NCI-H1694 treated with DMSO at 0.1 percent for 48 hours (cell line): ENCODE data around the gene POTEJ.
"Not testable (repeated sequence)": the region's sequence is repeated elsewhere in the genome, so short reads cannot be mapped to it uniquely, and the experiment has no call there.

Experiments
- DNase-seq: peaks from one replicate; lab custom pipeline; 2025; lab: John Stamatoyannopoulos, UW

Gene POTEJ

GRCh38 chr2:130611140-130611539, at the start of gene POTEJ:
Gene POTEJ, plus strand, starts transcription at chr2:130611440. Its CDS starts 93 bp downstream, at chr2:130611533.
- not testable (repeated sequence) for DNase-seq

DNA sequence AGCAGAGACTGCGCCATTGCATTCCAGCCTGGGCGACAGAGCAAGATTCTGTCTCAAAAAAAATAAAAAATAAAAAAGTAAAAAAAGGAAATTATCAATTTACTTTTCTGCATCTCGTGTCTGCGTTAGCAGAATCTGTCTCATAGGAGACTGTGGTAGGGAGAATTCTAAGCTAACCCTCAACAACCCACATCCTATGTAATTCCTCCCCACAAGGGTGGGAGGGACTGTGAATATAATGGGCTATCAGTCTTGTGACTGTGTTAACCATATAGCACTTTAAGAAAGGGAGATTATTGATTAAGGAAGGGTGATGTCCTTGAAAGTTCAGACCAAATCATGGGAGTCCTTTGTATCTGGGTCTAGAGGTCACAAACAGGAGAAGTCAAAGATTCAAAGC, 45.1 kb upstream of the POTEJ start:
- DNase-seq, result not testable (repeated sequence)

- not testable (repeated sequence) for DNase-seq
Measured at GRCh38 chr2:130571929-130572328, 39.3 kb upstream of the POTEJ start.

DNA sequence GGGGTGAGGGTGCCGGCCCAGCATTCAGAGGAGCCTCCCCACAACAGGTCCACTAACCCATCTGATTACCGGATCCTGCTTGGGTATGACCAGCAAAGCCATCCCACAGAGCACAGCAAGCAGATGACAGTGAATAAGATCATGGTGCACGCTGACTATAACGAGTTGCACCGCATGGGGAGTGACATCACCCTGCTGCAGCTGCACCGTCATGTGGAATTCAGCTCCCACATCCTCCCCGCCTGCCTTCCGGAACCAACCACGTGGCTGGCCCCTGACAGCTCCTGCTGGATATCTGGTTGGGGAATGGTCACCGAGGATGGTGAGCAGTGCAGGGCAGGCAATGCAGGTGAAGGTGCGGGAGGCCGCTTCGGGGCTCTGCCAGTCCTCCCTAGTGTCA, 37.0 kb upstream of the POTEJ start:
- not testable (repeated sequence) for DNase-seq

DNA sequence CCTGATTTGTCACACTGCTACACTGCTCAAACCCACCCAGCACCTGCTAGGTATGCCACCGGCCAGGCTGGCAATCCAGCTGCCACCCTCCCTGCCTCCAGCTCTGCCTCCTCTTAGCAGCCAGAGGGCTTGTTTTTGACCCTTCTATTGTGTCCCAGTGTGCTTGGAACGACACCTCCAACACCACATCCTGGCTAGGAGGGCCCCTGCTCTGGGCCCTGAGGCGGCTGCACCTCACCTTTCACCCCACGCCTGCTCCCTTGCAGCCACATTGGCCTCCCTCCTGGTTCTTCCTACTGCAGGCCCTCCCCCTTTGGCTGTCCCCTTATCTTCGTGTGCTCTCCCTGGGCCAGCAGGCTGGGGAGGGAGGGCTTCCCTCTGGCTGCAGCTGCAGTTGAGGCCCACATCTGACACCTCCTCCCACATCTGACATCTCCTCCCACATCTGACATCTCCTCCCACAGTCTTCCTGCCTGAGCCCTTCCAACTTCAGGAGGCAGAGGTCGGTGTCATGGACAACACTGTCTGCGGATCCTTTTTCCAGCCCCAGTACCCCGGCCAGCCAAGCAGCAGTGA, 34.9 kb upstream of the POTEJ start:
- DNase-seq, result not testable (repeated sequence)

DNA sequence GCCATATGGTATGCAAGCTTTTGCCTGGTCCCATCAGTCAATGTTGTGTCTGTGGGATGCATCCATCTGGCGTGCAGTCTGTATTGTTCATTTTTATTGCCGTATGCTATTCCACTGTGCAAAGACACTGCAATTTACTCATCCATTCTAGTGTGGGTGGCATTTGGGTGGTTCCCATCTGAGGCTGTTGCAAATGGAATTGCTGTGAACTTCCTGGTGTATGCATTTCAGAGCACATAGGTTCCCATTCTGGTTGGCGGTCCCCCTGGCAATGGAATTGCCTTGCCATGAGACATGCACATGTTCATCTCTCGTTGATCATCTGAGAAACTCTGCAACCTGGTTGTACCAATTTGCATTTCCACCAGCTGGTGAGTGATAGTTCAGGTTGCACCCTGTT, 33.7 kb upstream of the POTEJ start:
- DNase-seq, result not testable (repeated sequence)

- not testable (repeated sequence) for DNase-seq
Measured at GRCh38 chr2:130579121-130579520, 32.1 kb upstream of the POTEJ start.

DNA sequence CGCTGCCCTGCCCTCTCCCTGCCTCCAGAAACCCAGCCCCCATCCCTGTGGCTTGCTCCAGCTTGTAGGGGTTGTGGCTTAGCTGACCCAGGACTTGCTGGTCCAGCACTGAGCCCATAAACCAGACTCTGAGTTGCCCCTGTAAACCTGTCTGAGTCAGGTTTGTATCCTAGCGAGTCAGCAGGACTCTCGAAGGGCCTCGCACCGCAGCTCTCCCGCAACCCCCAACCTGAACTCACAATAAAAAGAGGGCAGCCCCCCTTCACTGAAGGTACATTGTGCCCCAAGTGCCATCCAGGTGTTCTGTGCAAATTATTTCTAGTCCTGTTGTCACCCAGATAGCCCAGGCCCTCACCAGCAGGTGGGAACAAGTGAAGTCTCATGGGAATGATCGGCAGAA, 29.7 kb upstream of the POTEJ start:
- DNase-seq, result not testable (repeated sequence)

DNA sequence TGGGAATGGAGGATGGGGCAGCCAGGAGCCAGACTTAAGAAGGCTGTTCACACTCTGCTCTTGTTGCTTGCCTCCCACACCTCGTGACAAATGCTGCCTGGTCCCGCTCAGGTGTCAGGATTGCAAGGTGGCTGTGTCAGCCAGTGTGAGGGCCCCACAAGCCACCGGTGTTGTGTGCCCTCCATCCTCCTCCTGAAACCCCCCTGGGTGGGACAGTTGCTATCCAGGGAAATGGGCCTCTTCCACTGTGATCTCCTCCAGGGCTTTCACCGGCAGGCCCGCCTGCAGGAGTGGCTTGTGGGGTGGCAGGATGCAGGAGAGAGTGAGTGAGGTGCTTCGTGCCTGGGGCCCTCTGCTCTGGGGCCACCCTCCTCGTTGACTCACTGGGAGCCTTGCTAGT, 28.3 kb upstream of the POTEJ start:
- DNase-seq, result not testable (repeated sequence)

DNA sequence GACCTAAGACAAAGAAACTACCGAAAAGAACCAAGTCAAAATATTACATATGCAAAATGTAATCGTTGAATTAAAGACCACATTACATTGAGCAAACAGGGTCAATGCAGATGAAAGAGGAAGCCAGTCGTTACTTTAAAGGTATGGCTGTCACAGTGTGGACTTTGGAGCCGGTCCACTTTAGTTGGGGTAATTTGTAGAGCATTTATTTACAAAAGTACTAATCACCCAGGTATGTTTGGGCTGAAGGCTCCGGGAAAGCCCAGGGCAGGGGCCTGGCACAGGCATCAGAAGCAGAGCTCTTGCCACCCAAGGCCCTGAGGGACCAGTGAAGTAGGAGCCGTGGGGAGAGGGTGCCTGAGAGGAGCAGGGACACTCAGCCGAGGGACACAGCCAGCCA, 27.7 kb upstream of the POTEJ start:
- not testable (repeated sequence) for DNase-seq

DNA sequence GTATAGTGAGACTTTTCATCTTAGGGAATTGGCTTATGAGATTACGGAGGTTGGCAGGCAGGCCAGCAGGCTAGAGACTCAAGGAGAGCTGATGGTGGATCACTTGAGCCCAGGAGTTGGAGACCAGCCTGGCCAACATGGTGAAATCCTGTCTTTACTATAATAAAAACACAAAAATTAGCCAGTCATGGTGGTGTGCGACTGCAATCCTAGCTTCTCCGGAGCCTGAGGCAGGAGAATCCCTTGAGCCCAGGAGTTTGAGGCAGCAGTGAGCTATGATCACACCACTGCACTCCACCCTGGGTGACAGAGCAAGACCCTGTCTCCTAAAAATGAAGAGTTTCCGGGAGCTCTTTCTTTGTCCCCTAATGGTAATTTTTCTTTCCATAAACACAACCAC, 26.5 kb upstream of the POTEJ start:
- DNase-seq, result not testable (repeated sequence)

GRCh38 chr2:130588688-130589458, 22.4 kb upstream of the POTEJ start:
- DNase-seq, result not testable (repeated sequence)

DNA sequence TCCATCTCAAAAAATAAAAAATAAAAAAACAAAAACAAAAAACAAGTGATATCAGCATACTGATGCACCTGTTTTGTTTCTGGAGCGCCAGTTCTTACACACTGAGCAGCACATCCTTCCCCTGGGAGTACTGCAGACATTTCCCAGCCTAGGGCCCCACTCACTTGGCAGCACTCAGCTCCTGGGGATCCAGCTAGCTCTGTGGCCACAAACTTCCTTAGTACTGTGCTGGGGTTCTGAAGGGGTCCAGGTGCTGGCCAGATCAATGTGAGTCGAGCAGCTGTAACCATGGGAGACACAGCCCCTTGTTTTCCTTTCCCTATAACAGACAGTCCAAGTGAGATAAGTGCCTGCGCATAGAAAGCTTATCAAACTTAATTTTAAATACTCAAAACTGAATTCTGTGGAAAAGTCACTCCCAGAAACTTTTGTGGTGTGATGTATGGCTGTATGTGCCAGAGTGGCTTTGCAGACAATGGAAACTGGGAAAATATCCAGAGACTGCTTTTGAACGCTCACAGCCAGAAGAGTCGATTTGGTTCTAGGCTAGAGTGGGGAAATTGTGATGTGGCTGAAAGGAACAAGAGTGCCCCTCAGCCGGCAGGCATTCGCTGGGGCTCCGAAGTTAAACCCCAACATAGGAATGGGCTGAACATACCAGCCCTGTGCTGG, 20.9 kb upstream of the POTEJ start:
- DNase-seq, result not testable (repeated sequence)

- not testable (repeated sequence) for DNase-seq
Measured at GRCh38 chr2:130590842-130591359, 20.3 kb upstream of the POTEJ start.

DNA sequence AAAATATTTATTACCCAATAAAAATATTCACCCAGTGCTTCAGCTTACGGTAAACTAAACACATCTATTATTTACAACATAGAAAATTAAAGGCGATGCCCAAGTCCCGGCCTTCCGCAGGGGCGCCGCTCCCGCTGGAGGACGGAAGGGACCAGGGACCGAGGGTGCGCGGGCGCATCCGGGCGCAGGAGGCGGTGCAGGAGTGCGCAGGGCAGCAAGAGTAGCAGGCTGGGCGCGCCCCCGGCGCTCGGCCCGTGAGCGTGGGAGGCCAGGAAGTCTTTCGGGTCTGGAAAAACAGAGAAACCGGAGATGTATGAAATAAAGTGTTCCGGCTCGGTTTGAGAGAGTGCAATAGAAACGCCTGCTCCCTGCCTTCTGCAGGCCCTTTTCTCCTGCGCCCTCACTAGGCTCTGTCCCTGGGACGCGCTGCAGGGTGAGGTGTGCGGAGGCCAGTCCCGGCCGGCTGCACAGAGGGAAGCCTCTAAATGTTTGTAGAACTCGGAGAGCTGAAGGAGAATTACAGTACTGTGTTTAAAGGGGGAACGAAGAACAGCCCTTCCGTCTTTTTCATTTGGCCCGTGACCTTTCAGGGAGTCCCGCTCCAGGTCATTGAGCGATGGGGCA, 18.3 kb upstream of the POTEJ start:
- not testable (repeated sequence) for DNase-seq

DNA sequence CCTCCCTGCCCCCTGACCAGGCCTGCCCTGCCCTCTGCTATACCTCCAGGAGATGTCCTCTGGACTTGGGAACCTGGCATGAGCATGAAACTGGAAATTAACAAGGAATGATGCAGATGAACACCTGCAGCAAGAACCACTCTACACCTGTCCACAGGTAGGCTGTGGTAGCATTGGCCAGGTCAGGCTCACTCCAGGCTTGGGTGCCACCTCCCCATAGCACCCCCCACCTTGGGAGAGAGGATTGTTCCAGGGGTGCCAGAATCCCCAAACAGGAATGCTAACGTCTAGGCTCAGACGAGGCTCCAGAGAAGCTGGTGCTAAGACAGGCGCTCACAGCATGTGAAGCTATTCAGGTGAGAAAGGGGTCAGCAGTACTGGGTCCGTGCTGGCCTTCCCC, 17.2 kb upstream of the POTEJ start:
- DNase-seq, result not testable (repeated sequence)

DNA sequence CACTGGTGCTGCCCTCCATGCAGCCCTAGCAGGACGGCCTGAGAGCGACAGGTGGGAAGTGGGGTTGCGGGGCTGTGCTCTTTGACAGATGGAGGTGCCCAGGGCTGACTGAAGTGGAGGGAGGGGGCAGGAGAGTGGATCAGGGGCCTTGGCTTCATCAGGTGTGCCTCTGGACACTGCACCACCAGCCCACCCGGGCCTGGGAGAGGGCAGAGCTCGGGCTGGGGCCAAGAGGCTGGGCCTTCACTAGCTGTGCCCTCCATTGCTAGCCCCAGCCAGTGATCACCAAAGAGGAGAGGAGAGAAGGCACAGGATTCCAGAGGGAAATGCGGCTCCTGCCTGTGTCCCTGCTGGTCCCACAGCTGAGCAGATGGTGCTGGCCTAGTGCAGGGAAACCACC, 14.5 kb upstream of the POTEJ start:
- not testable (repeated sequence) for DNase-seq

GRCh38 chr2:130597994-130598393, 13.2 kb upstream of the POTEJ start:
- not testable (repeated sequence) for DNase-seq

GRCh38 chr2:130598463-130598862, 12.8 kb upstream of the POTEJ start:
- not testable (repeated sequence) for DNase-seq

GRCh38 chr2:130599393-130599792, 11.8 kb upstream of the POTEJ start, which contains the start of gene CFC1:
Gene CFC1, minus strand, starts transcription at chr2:130599575. Its CDS starts 288 bp downstream, at chr2:130599287.
- DNase-seq, result not testable (repeated sequence)

GRCh38 chr2:130599926-130600325, 11.3 kb upstream of the POTEJ start:
- not testable (repeated sequence) for DNase-seq
